Measurements from ENCODE around the gene CDK9. TPM values are rescaled to one million over a fixed set of nuclear protein-coding genes. Genes with fewer than 3 reads are reported as not detected.

Gene CDK9
- total RNA-seq, 2 experiments from 2014 or later = 86.2 to 91.6 TPM

DNA sequence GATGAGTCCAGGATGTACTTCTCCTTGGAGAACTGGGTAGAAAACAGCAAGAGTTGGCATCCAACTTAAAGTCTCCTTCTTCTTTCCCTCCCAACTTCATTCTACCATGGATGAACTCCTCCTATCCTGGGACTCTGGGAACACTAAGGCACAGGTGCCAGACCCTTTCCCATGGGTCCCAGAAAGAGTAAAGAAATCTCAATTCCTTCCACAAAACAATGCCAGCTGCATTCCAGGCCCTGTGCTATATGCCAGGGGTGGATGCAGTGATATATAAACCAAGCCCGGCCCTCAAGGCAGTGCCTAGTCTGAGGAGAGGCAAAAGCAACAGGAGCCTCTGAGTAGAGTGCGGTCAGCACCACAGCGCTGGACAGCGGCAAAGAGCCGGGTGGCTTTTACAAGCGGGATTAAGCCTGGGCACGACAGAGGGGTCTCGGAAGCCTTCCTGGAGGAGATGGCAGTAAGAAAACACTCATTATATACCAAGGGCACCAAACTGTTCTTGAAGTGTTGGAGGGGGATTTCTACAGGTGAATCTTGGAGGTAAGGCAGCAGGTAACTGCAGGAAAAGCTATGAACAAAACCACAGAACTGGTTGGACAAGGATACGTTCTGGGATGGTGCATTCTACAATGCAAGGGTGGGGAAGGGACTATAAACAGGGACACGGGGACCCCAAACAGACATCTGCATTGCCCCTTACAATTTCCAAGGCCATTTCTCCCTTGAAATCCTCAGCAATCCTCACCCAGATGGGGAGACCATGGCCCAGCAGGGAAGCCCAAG is 34.4 kb upstream of the CDK9 start:
- no peaks in the 10 kb centered on the region for H3K9me3 Mint-ChIP-seq
- H3K4me3 Mint-ChIP-seq = no peak overlapping the region
- no peaks in the 10 kb centered on the region for H3K27me3 Mint-ChIP-seq
- ChIA-PET POLR2A (no interaction called here), CTCF (interaction anchor here (1.0 kb wide), 1 partner anchor 17 kb away, joined by 3 read pairs; the partner anchor contains the start of gene TOR2A)
- DNase-seq (peak; percentile 33), ATAC-seq (no peak)
- H3K27ac Mint-ChIP-seq = no peak overlapping the region
- intact Hi-C loops (cut with micrococcal nuclease) = no loop called here
- H3K36me3 Mint-ChIP-seq (ENCODE audit: low read depth) = peaks cover 14% of the 10 kb centered on the region
- peaks cover 11% of the 10 kb centered on the region for H3K4me1 Mint-ChIP-seq (ENCODE audit: low read depth)
- TF ChIP-seq, protein P1, sequence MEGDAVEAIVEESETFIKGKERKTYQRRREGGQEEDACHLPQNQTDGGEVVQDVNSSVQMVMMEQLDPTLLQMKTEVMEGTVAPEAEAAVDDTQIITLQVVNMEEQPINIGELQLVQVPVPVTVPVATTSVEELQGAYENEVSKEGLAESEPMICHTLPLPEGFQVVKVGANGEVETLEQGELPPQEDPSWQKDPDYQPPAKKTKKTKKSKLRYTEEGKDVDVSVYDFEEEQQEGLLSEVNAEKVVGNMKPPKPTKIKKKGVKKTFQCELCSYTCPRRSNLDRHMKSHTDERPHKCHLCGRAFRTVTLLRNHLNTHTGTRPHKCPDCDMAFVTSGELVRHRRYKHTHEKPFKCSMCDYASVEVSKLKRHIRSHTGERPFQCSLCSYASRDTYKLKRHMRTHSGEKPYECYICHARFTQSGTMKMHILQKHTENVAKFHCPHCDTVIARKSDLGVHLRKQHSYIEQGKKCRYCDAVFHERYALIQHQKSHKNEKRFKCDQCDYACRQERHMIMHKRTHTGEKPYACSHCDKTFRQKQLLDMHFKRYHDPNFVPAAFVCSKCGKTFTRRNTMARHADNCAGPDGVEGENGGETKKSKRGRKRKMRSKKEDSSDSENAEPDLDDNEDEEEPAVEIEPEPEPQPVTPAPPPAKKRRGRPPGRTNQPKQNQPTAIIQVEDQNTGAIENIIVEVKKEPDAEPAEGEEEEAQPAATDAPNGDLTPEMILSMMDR (IDR thresholded peaks at IDR 0.05) = no peak

DNA sequence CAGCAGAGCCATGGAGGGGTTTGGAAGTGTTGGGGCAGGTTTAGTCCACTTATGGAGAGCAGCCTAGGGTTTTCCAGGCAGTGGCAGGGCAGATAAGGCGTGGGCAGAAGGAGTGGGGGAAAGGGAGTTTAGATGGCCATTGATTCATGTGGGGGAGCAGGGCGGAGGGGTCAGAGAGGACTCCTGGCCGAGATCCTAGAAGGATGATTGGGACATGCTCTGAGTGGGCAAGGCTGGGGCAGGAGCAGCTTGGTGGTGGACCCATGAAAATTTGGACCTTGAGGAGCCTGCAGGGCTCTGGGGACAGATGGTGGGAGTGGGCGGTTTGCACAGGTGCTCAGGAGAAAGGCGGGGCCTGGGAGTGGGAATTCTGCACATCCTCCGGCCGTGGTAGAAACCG is 32.7 kb upstream of the CDK9 start:
- no peak for ATAC-seq
- Mint-ChIP-seq H3K27me3 (no peaks in the 10 kb centered on the region), H3K27ac (no peak overlapping the region), H3K36me3 (ENCODE audit: low read depth) (peaks cover 11% of the 10 kb centered on the region), H3K9me3 (no peaks in the 10 kb centered on the region), H3K4me3 (no peak overlapping the region), H3K4me1 (ENCODE audit: low read depth) (no peaks in the 10 kb centered on the region)
- TF ChIP-seq, protein P1 (IDR thresholded peaks at IDR 0.05) = no peak
- POLR2A ChIA-PET = interaction anchor here (1.2 kb wide), 1 partner anchor 13 kb away, joined by 3 read pairs; no protein-coding TSS in a partner anchor
- CTCF ChIA-PET = no interaction called here
- no peak for DNase-seq
- intact Hi-C loops (cut with micrococcal nuclease) = no loop called here

DNA sequence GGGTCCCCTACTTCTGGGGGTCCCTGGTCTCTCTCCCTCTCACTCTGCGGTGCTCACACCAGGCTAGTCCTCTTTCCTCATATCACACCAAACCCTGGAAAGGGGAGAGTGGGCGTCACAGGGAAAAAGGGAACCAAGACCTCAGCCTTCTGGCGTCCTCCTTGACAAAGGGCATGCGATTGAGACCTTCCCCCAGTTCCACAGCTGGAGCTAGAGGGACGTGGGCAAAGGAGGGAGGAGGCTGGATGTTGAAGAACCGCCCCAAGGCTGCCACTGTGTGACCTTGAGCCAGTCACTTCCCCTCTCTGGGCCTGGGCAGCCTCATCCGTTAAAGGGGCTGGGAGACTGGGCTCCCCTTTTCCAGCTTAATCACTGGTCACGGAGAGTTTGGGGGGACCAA is 32.2 kb upstream of the CDK9 start:
- Mint-ChIP-seq H3K36me3 (ENCODE audit: low read depth) (peaks cover 12% of the 10 kb centered on the region), H3K27me3 (no peaks in the 10 kb centered on the region), H3K4me1 (ENCODE audit: low read depth) (peaks cover 3% of the 10 kb centered on the region), H3K4me3 (no peak overlapping the region), H3K9me3 (no peaks in the 10 kb centered on the region), H3K27ac (no peak overlapping the region)
- ATAC-seq (no peak), DNase-seq (no peak)
- intact Hi-C loops (cut with micrococcal nuclease) = no loop called here
- TF ChIP-seq, protein P1 (IDR thresholded peaks at IDR 0.05) = no peak
- CTCF ChIA-PET = no interaction called here
- POLR2A ChIA-PET = interaction anchor here (1.2 kb wide), 1 partner anchor 12 kb away, joined by 3 read pairs; no protein-coding TSS in a partner anchor

DNA sequence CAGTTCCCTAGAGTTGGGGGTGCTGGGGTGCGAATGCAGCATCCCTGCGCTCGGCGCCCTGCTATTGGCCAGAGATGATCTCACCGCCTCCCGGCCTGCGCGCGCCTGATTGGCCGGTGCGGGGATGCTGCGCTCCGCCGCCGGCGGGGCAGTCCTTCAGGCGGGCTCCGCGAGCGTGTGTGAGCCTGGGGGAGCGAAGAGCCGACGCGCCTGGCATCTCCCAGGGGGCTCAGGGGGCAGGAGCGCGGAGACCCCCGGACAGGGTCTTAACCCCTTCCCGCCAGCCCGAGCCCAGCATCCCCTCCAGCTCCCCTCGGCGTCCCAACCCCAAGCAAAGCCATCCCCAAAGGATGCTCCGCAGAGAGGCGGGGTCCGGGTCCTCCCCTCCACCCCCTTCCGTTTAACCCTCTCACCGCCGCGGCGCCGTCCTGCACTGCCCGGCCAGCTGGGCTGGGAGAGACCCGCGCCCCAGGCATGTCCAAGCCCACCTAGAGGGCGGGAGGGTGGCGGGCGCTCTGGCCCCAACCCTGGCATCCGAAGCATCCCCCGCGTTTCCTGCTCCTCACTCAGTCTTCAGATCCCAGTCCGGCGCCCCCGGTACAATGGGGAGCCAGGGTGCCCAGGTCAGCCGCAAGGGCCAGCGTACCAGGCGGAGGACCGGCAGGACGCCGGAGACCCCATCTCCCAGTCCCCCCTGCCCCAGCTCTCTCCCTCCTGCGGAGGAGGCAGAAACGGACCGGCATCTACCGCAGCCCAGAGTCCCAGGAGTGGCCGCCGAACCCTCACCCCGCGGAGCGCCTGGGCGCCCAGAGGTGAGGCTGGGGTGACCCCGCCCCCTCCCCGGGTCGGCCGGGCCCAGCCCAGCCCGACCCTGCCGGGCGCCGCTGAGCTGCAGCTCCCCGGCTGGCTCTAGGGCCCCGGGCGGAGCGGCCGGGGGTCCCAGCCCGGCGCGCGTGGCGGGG is 31.5 kb upstream of the CDK9 start:
- intact Hi-C loops (cut with micrococcal nuclease) = no loop called here
- ChIA-PET POLR2A (no interaction called here), CTCF (interaction anchor here (1.1 kb wide), 1 partner anchor 17 kb away, joined by 4 read pairs; no protein-coding TSS in a partner anchor)
- peaks cover 6% of the 10 kb centered on the region for H3K4me1 Mint-ChIP-seq (ENCODE audit: low read depth)
- DNase-seq (no peak), ATAC-seq (no peak)
- H3K4me3 Mint-ChIP-seq = no peak overlapping the region
- no peak overlapping the region for H3K27ac Mint-ChIP-seq
- no peaks in the 10 kb centered on the region for H3K27me3 Mint-ChIP-seq
- H3K9me3 Mint-ChIP-seq = no peaks in the 10 kb centered on the region
- TF ChIP-seq, protein P1 (IDR thresholded peaks at IDR 0.05) = no peak
- peaks cover 14% of the 10 kb centered on the region for H3K36me3 Mint-ChIP-seq (ENCODE audit: low read depth)
